B cell (primary cell): ENCODE data around the gene PCDHB13. TPM values are rescaled to one million over a fixed set of nuclear protein-coding genes. Genes with fewer than 3 reads are reported as not detected.
"Not testable (repeated sequence)": the region's sequence is repeated elsewhere in the genome, so short reads cannot be mapped to it uniquely, and the experiment has no call there.

Source experiments
- ATAC-seq: fragments of 200-7000 bp; cut with Tn5 transposase; one replicate; pipeline ENCODE4 v1.10.0; 2021; ENCODE audit warnings: low read depth, mild to moderate bottlenecking, moderate number of reproducible peaks, moderate library complexity
- CTCF ChIA-PET: fragments of 350-600 bp; sonication (Branson Sonifier 250); formaldehyde crosslinking; loops from one replicate; lab custom pipeline; 2021; ENCODE audit warnings: antibody characterized with exemption, inconsistent platforms; lab: Charles Lee
- POLR2A ChIA-PET: fragments of 350-600 bp; sonication (Branson Sonifier 250); formaldehyde crosslinking; loops from one replicate; lab custom pipeline; 2021; ENCODE audit warnings: antibody characterized with exemption; lab: Charles Lee
- DNase-seq: peaks from one replicate; pipeline ENCODE4 v3.0.0; 2013
- H2AFZ ChIP-seq: 2 replicates; pipeline ENCODE4 v1.6.1; 2012; ENCODE audit warnings: mild to moderate bottlenecking, low read depth, low read length; ENCODE audit not compliant: insufficient read depth, poor library complexity, severe bottlenecking
- H3K27ac ChIP-seq, 2 donors: 1 replicate in 1 of 2; 2 replicates in 1 of 2; pipeline ENCODE4 v1.5.1; 2012 to 2013; ENCODE audit warnings: low read length in 2 of 2, mild to moderate bottlenecking in 2 of 2, moderate library complexity in 1 of 2
- H3K27me3 ChIP-seq, 4 experiments: fragments of 200-600 bp in 1 of 4; sonication (generic) in 1 of 4; replicated peaks in 1 of 4; 1 replicate in 2 of 4; 2 replicates in 2 of 4; pipeline versions ENCODE4 v1.6.1 to v1.7.0; 2013 to 2016; ENCODE audit warnings: low read length in 3 of 4, mild to moderate bottlenecking in 2 of 4, mixed read lengths in 1 of 4, moderate library complexity in 1 of 4; ENCODE audit not compliant: insufficient read depth in 4 of 4, control insufficient read depth in 3 of 4; ENCODE audit errors: control extremely low read depth in 1 of 4
- H3K36me3 ChIP-seq, 2 experiments: replicated peaks in 1 of 2; 1 replicate in 1 of 2; 2 replicates in 1 of 2; pipeline versions ENCODE4 v1.6.1 to v1.7.1; 2013; ENCODE audit warnings: low read length in 1 of 2; ENCODE audit not compliant: insufficient read depth in 2 of 2, control insufficient read depth in 1 of 2; ENCODE audit errors: control extremely low read depth in 1 of 2, extremely low read depth in 1 of 2
- H3K4me1 ChIP-seq, 2 donors: fragments of 200-600 bp in 1 of 2; sonication (generic) in 1 of 2; 1 replicate in 1 of 2; 2 replicates in 1 of 2; pipeline versions ENCODE4 v1.5.1 to v1.6.1; 2013 to 2017; ENCODE audit warnings: low read length in 2 of 2; ENCODE audit not compliant: control insufficient read depth in 2 of 2, insufficient read depth in 2 of 2
- H3K4me2 ChIP-seq: replicated peaks from 2 replicates; pipeline ENCODE3; 2012; ENCODE audit warnings: mild to moderate bottlenecking, low read depth, low read length; ENCODE audit not compliant: poor library complexity, severe bottlenecking
- H3K4me3 ChIP-seq, 5 experiments: fragments of 200-600 bp in 1 of 5; sonication (generic) in 1 of 5; 1 replicate in 3 of 5; 2 replicates in 2 of 5; pipeline versions ENCODE4 v1.5.1 to v1.7.0; 2011 to 2016; ENCODE audit warnings: low read length in 4 of 5, mild to moderate bottlenecking in 4 of 5, low read depth in 2 of 5, control low read depth in 1 of 5, moderate library complexity in 1 of 5; ENCODE audit not compliant: insufficient read depth in 1 of 5; ENCODE audit errors: control extremely low read depth in 1 of 5, extremely low read depth in 1 of 5
- H3K79me2 ChIP-seq: fragments of 200-600 bp; sonication (generic); one replicate; pipeline ENCODE4 v1.6.0; 2016; ENCODE audit warnings: low read length; ENCODE audit not compliant: control insufficient read depth, insufficient read depth
- H3K9ac ChIP-seq: fragments of 200-600 bp; sonication (generic); 2 replicates; pipeline ENCODE4 v1.6.1; 2017; ENCODE audit warnings: mild to moderate bottlenecking, low read length, moderate library complexity
- H3K9me3 ChIP-seq, 3 donors: one replicate each; pipeline versions ENCODE4 v1.6.1 to v1.7.1; 2013; ENCODE audit warnings: low read length in 2 of 3; ENCODE audit not compliant: control insufficient read depth in 2 of 3, insufficient read depth in 1 of 3; ENCODE audit errors: control extremely low read depth in 1 of 3
- H4K20me1 ChIP-seq: 2 replicates; pipeline ENCODE4 v1.6.0; 2012; ENCODE audit warnings: mild to moderate bottlenecking, low read length; ENCODE audit not compliant: insufficient read depth, control insufficient read depth, poor library complexity, severe bottlenecking
- H3K27ac Mint-ChIP-seq: one replicate; pipeline ENCODE4 v1.8.0; 2021; ENCODE audit warnings: mixed read lengths
- H3K27me3 Mint-ChIP-seq: one replicate; pipeline ENCODE4 v1.8.0; 2021; ENCODE audit warnings: mixed read lengths
- H3K4me1 Mint-ChIP-seq: one replicate; pipeline ENCODE4 v1.8.0; 2021; ENCODE audit warnings: mixed read lengths
- H3K4me3 Mint-ChIP-seq: one replicate; pipeline ENCODE4 v1.8.0; 2021; ENCODE audit warnings: mixed read lengths
- H3K9me3 Mint-ChIP-seq: one replicate; pipeline ENCODE4 v1.8.0; 2022; ENCODE audit warnings: mixed read lengths; ENCODE audit not compliant: insufficient read depth
- CTCF ChIP-seq: fragments of 200-600 bp; IDR thresholded peaks from one replicate; pipeline ENCODE4 v1.8.0; 2022; ENCODE audit warnings: antibody characterized with exemption, mild to moderate bottlenecking
- EZH2 ChIP-seq: IDR thresholded peaks from 2 replicates; pipeline ENCODE4 v1.6.1; 2012; ENCODE audit warnings: borderline replicate concordance, low read depth, mild to moderate bottlenecking, moderate library complexity, low read length; ENCODE audit not compliant: insufficient read depth, poor library complexity, severe bottlenecking
- WGBS: methylation state at CpG from one replicate; pipeline ENCODE4 v1.1.5; 2013; ENCODE audit warnings: missing lambda C conversion rate; ENCODE audit not compliant: insufficient coverage; 5-methylcytosine and 5-hydroxymethylcytosine counted together
- intact Hi-C: fragments of 100-400 bp; cut with micrococcal nuclease; formaldehyde crosslinking; loops from one replicate; pipeline ENCODE4 v1.10.0; 2022
- polyA plus RNA-seq: library from polyadenylated mRNA; depleted of rRNA; stranded (reverse); fragments of >200 nt; gene quantifications from 2 replicates; pipeline ENCODE4 v1.2.3, GENCODE V29; 2012
- total RNA-seq, 2 donors: library from RNA; stranded (reverse); fragments of 120-200 nt in 1 of 2; gene quantifications; 1 replicate in 1 of 2; 2 replicates in 1 of 2; pipeline versions ENCODE4 v1.2.3 to v1.2.4, GENCODE V29; 2013 to 2022

The PCDHB13 gene
- total and polyA plus RNA-seq, 2 donors (not counting 1 experiment from before 2014, with no cell fraction given) = not detected

DNA sequence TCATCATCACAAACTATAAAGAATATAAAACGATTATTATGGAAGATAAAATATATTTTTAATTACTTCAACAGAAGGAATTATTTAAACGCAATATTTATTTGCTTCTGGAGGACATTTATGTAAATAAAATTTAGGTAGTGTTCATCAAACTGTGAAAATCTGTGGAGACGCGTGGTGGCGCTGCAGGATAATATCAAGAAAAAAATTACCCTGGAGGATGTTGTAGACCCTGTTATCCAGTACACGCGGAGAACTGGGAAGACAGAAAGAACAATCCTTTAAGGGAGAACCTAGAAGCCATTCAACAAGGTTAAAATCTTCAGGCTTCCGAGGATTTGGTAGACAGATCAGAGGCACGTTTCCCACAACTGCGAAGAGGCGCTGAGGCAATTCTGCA is 5.2 kb upstream of the PCDHB13 start, which contains the start of gene PCDHB12:
Gene PCDHB12, plus strand, starts transcription at position 242 of the 400 bp plus-strand sequence. CDS start 189 bp downstream, outside the sequence.
- intact Hi-C loops = no loop called here
- H2AFZ ChIP-seq = no peak within 1 kb of the TSS
- H3K36me3 ChIP-seq = no peaks in the 10 kb centered on the region
- peaks cover 0 to 8% (median 0%) of the 10 kb centered on the region in 3 donors for H3K9me3 ChIP-seq
- H3K9me3 Mint-ChIP-seq = no peaks in the 10 kb centered on the region
- H3K4me1 ChIP-seq = no peaks in the 10 kb centered on the region
- H3K27ac Mint-ChIP-seq = no peak within 1 kb of the TSS
- no peaks in the 10 kb centered on the region for H3K4me1 Mint-ChIP-seq
- CTCF ChIA-PET = interaction anchor here (1.0 kb wide), 1 partner anchor 315 kb away, joined by 3 read pairs; no protein-coding TSS in a partner anchor
- no peak for ATAC-seq
- no peaks in the 10 kb centered on the region for H3K79me2 ChIP-seq
- no peak within 1 kb of the TSS for H3K27ac ChIP-seq
- WGBS = 46% methylated on average over 7 of the region's 11 CpGs
- TF ChIP-seq EZH2 (no peak), CTCF (no peak)
- no peak for DNase-seq
- no peak within 1 kb of the TSS for H3K9ac ChIP-seq
- H3K27me3 ChIP-seq = peaks cover 0 to 19% (median 12%) of the 10 kb centered on the region in 4 experiments
- POLR2A ChIA-PET = no interaction called here
- H3K4me3 Mint-ChIP-seq = no peak within 1 kb of the TSS
- H3K4me3 ChIP-seq = no peak within 1 kb of the TSS
- H4K20me1 ChIP-seq = no peaks in the 10 kb centered on the region
- no peak within 1 kb of the TSS for H3K4me2 ChIP-seq
- H3K27me3 Mint-ChIP-seq = peaks cover 45% of the 10 kb centered on the region

DNA sequence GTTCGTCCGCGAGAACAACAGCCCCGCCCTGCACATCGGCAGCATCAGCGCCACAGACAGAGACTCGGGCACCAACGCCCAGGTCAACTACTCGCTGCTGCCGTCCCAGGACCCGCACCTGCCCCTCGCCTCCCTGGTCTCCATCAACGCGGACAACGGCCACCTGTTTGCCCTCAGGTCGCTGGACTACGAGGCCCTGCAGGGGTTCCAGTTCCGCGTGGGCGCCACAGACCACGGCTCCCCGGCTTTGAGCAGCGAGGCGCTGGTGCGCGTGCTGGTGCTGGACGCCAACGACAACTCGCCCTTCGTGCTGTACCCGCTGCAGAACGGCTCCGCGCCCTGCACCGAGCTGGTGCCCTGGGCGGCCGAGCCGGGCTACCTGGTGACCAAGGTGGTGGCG is 3.4 kb upstream of the PCDHB13 start:
- H3K27ac ChIP-seq, H3K9ac ChIP-seq, H2AFZ ChIP-seq, H3K4me1 Mint-ChIP-seq, H3K9me3 Mint-ChIP-seq, DNase-seq, H3K79me2 ChIP-seq, H3K4me3 ChIP-seq, ATAC-seq, H3K4me3 Mint-ChIP-seq, H3K36me3 ChIP-seq, H3K4me1 ChIP-seq, H3K27ac Mint-ChIP-seq, H4K20me1 ChIP-seq, POLR2A ChIA-PET, H3K4me2 ChIP-seq, CTCF ChIA-PET, intact Hi-C loops: not testable (repeated sequence)
- WGBS = 49% methylated on average over 21 of the region's 39 CpGs
- Histone ChIP-seq H3K9me3 (peaks cover 0 to 11% (median 4%) of the 10 kb centered on the region in 3 donors), H3K27me3 (peaks cover 0 to 19% (median 11%) of the 10 kb centered on the region in 4 experiments)
- H3K27me3 Mint-ChIP-seq = peaks cover 48% of the 10 kb centered on the region

DNA sequence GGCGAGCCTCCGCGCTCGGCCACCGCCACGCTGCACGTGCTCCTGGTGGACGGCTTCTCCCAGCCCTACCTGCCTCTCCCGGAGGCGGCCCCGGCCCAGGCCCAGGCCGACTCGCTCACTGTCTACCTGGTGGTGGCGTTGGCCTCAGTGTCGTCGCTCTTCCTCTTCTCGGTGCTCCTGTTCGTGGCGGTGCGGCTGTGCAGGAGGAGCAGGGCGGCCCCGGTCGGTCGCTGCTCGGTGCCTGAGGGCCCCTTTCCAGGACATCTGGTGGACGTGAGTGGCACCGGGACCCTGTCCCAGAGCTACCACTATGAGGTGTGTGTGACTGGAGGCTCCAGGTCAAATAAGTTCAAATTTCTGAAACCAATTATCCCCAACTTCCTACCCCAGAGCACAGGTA is 2.9 kb upstream of the PCDHB13 start:
- H3K27me3 ChIP-seq = peaks cover 0 to 15% (median 11%) of the 10 kb centered on the region in 4 experiments

More for the DNA sequence above, 2.9 kb upstream of the PCDHB13 start:
- H3K4me2 ChIP-seq, H3K9ac ChIP-seq, H3K4me3 Mint-ChIP-seq, CTCF ChIA-PET, H3K4me3 ChIP-seq, H3K4me1 ChIP-seq, H3K4me1 Mint-ChIP-seq, H4K20me1 ChIP-seq, intact Hi-C loops, H2AFZ ChIP-seq, H3K27ac Mint-ChIP-seq, H3K79me2 ChIP-seq, DNase-seq, ATAC-seq, H3K9me3 Mint-ChIP-seq, POLR2A ChIA-PET, H3K36me3 ChIP-seq, H3K27ac ChIP-seq: not testable (repeated sequence)
- H3K27me3 Mint-ChIP-seq = peaks cover 48% of the 10 kb centered on the region
- 22% methylated on average over 11 of the region's 27 CpGs for WGBS
- peaks cover 0 to 16% (median 4%) of the 10 kb centered on the region in 3 donors for H3K9me3 ChIP-seq
